Measurements from ENCODE around the gene GPR173. TPM values are rescaled to one million over a fixed set of nuclear protein-coding genes. Genes with fewer than 3 reads are reported as not detected.

Gene GPR173
- total and polyA plus RNA-seq, 9 of the 15 experiments (the other 6 are each of a cell fraction or from before 2014, with no cell fraction given): 0.01 TPM; not detected in 8

GRCh38 chrX:53089925-53090324 is 41.3 kb downstream of the GPR173 start:
- intact Hi-C loops (cut with micrococcal nuclease) (loop anchor here (1.0 kb wide), 1 partner anchor 19 kb away; no protein-coding TSS in a partner anchor), in situ Hi-C loops (cut with MboI) (no loop called here)
- H3K4me3 ChIP-seq: no peak overlapping the region
- no peaks in the 10 kb centered on the region for H3K9me1 ChIP-seq (ENCODE audit: control insufficient read depth, insufficient read depth, low read length)
- FAIRE-seq: no peak
- no peak overlapping the region for H3K4me2 ChIP-seq (ENCODE audit: insufficient read depth, low read length)
- BruUV-seq (replicated peaks): no TSS peak
- H3K9me3 ChIP-seq (replicated peaks; ENCODE audit: control insufficient read depth, insufficient read depth, low read depth, low read length): no peaks in the 10 kb centered on the region; the same call in 1 of the 2 replicates
- WGBS (ENCODE audit: insufficient coverage, low coverage, missing lambda C conversion rate): 42% methylated on average over 2 of the region's 2 CpGs
- H3K79me2 ChIP-seq (ENCODE audit: control insufficient read depth, insufficient read depth, low read length): peaks cover 2% of the 10 kb centered on the region; the same call in 2 of the 3 replicates
- ChIA-PET CTCF (ENCODE audit: low intra/inter-chr PET ratio) (interaction anchor here (1.5 kb wide), 1 partner anchor 18 kb away, joined by 7 read pairs; no protein-coding TSS in a partner anchor), POLR2A (no interaction called here)
- ATAC-seq: no peak
- no peaks in the 10 kb centered on the region for H4K20me1 ChIP-seq (replicated peaks; ENCODE audit: control insufficient read depth, insufficient read depth, low read length)
- H3K9ac ChIP-seq (ENCODE audit: insufficient read depth in 1 of 2, low read depth in 2 of 2, low read length in 2 of 2): no peak overlapping the region
- DNase-seq (ENCODE audit: extremely low read depth in 1 of 4, low spot score in 3 of 4): no peak
- no peaks in the 10 kb centered on the region; a peak in 1 of 5 replicates for H3K27me3 ChIP-seq (ENCODE audit: control insufficient read depth in 2 of 2, insufficient read depth in 2 of 2, low read length in 2 of 2)
- no peak overlapping the region for H3K27ac ChIP-seq (ENCODE audit: extremely low read depth, low read depth, low read length)
- H3K36me3 ChIP-seq (ENCODE audit: control insufficient read depth, insufficient read depth, low read length): peaks cover 9% of the 10 kb centered on the region; the same call in 2 of the 3 replicates
- peaks cover 4 to 6% of the 10 kb centered on the region in 2 experiments; a peak in 2 of 5 replicates for H3K4me1 ChIP-seq (replicated peaks in 1 of 2; ENCODE audit: control insufficient read depth in 2 of 2, insufficient read depth in 2 of 2, low read length in 2 of 2)
- H2AFZ ChIP-seq (ENCODE audit: low read depth, low read length): no peak overlapping the region
- no peak for TF ChIP-seq ZMIZ1 (IDR thresholded peaks at IDR 0.05; ENCODE audit: low read depth in 2 of 2, low read length in 2 of 2)
- no peak for TF ChIP-seq ZBED1 (IDR thresholded peaks at IDR 0.05)
- TF ChIP-seq NFYB (IDR thresholded peaks at IDR 0.05; ENCODE audit: extremely low read depth, insufficient read length): no peak
- TF ChIP-seq ZNF592 (IDR thresholded peaks at IDR 0.05): no peak
- TF ChIP-seq HOXB6 (CRISPR knock-in tag; IDR thresholded peaks at IDR 0.05; ENCODE audit: borderline replicate concordance): no peak
- no peak for TF ChIP-seq ZNF764 (CRISPR knock-in tag; IDR thresholded peaks at IDR 0.05; ENCODE audit: low read depth)
- no peak for TF ChIP-seq BRD9 (IDR thresholded peaks at IDR 0.05; ENCODE audit: low read depth, partially characterized antibody)
- no peak for TF ChIP-seq CTCFL (IDR thresholded peaks at IDR 0.05; ENCODE audit: borderline replicate concordance, insufficient read depth, low read depth, low read length, poor library complexity, severe bottlenecking)
- no peak for TF ChIP-seq FOXP1 (CRISPR knock-in tag; IDR thresholded peaks at IDR 0.05)
- TF ChIP-seq ETV1 (tag; conservative IDR thresholded peaks at IDR 0.05; ENCODE audit: low read depth): no peak

All from K562 (cell line).